Smooth muscle cell of the pulmonary artery (primary cell): ENCODE data around the gene CASP12. TPM values are rescaled to one million over a fixed set of nuclear protein-coding genes. Genes with fewer than 3 reads are reported as not detected.

Experiments
- total RNA-seq: library from RNA; depleted of rRNA; stranded (reverse); fragments of >200 nt; gene quantifications from 2 replicates; pipeline ENCODE4 v1.2.3, GENCODE V29; 2014

CASP12 gene
- total RNA-seq = not detected in 2 replicates

DNA sequence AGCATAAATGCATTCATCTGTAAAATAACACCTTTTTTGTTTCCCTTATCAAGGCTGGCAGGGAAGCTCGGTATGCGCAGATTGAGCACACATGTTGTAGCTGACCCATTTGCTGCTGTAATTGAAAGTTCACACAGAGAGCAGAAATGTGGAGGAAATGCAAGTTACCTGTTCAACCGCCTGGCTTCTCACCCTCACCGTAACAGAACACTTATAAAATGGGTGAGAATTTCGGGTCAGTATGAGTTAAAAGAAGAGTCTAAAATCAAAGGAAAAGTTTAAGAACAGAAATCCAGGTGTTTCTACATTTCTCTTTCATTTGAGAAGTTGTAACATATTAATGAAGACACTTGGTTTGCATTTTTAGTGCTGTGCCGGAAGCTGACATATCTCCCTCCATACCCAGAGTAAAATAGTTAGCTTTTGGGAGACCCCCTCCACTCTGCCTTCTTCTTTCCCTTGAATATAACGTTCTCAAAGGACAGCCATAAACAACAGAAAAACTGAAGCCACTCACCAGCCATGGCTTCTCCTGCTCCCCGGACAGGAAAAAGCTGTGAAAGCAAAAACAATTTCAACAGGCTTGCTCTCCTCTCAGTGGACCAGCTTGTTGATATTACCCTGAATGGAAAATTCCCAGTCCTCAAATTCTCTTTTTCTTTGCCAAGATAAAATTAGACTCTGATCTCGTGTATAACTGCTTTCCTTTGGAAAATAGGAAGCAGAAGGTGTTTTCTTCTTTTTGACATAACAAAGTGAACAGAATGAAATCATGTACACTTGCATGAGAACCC, at the start of gene CASP12:
Gene CASP12, minus strand, starts transcription at position 570 of the 794 bp plus-strand sequence.

Other genes starting within 250 kb of the CASP12 start
- 101 and 111 TPM in 2 replicates for gene CASP4, start 70.1 kb upstream of the CASP12 start, total RNA-seq
- not detected in 2 replicates for gene CASP5, start 124.7 kb upstream of the CASP12 start, total RNA-seq
- gene CASP1, start 136.7 kb upstream of the CASP12 start, total RNA-seq = 7.2 and 18.1 TPM in 2 replicates
- gene CARD16, start 146.9 kb upstream of the CASP12 start, total RNA-seq = 2.8 and 8.8 TPM in 2 replicates
- gene CARD18, start 241.3 kb upstream of the CASP12 start, total RNA-seq = not detected in 2 replicates